Breast epithelium (tissue), 4 donors: Measurements from ENCODE around the gene OAT. TPM values are rescaled to one million over a fixed set of nuclear protein-coding genes. Genes with fewer than 3 reads are reported as not detected.

ENCODE experiments used
- DNase-seq, 2 donors: peaks; one replicate each; pipeline ENCODE4 v3.0.0-alpha.2; 2019; ENCODE audit warnings: low spot score in 2 of 2
- H3K27ac ChIP-seq, 2 donors: fragments of 200-600 bp; sonication (generic) in 1 of 2; one replicate each; pipeline ENCODE4 v1.5.1; 2016 to 2019; ENCODE audit warnings: mild to moderate bottlenecking in 1 of 2
- H3K27me3 ChIP-seq, 2 donors: fragments of 200-600 bp; sonication (generic) in 1 of 2; one replicate each; pipeline versions ENCODE4 v1.5.1 to v1.6.0; 2017 to 2019; ENCODE audit warnings: control low read depth in 1 of 2, mild to moderate bottlenecking in 1 of 2
- H3K36me3 ChIP-seq: fragments of 200-600 bp; one replicate; pipeline ENCODE4 v1.5.1; 2019
- H3K4me1 ChIP-seq, 2 donors: fragments of 200-600 bp; sonication (generic); one replicate each; pipeline ENCODE4 v1.5.1; 2016 to 2019; ENCODE audit warnings: control low read depth in 1 of 2
- H3K4me3 ChIP-seq, 3 donors: fragments of 200-600 bp; sonication (generic); 1 replicate in 2 of 3; 2 replicates in 1 of 3; pipeline ENCODE4 v1.5.1; 2016 to 2019; ENCODE audit warnings: mild to moderate bottlenecking in 3 of 3, moderate library complexity in 2 of 3
- H3K9me3 ChIP-seq, 2 donors: fragments of 200-600 bp; sonication (generic) in 1 of 2; one replicate each; pipeline ENCODE4 v1.5.1; 2016 to 2019; ENCODE audit warnings: control low read depth in 1 of 2
- CTCF ChIP-seq, 3 donors: fragments of 450-650 bp; IDR thresholded peaks; one replicate each; pipeline ENCODE4 v1.5.1; 2016 to 2017; ENCODE audit warnings: antibody characterized with exemption in 3 of 3, mild to moderate bottlenecking in 3 of 3, moderate library complexity in 3 of 3
- POLR2A ChIP-seq: fragments of 450-650 bp; IDR thresholded peaks from one replicate; pipeline ENCODE4 v1.6.1; 2016; ENCODE audit warnings: antibody characterized with exemption, mild to moderate bottlenecking, moderate library complexity
- POLR2AphosphoS5 ChIP-seq, 3 donors: sonication (generic); formaldehyde crosslinking; IDR thresholded peaks; one replicate each; pipeline ENCODE4 v1.6.1; 2017; ENCODE audit warnings: antibody characterized with exemption in 3 of 3
- intact Hi-C: fragments of 100-400 bp; cut with DNase I; formaldehyde crosslinking; loops from one replicate; pipeline ENCODE4 v1.15.1; 2023; ENCODE audit warnings: low total_unique reads
- total RNA-seq, 3 donors: library from RNA; depleted of rRNA; stranded (reverse); fragments of >200 nt; gene quantifications; one replicate each; pipeline ENCODE4 v1.1.0, GENCODE V29; 2016

Gene OAT
- total RNA-seq, 3 donors from 2014 or later: 93.3 to 160 (median 115) TPM

DNA sequence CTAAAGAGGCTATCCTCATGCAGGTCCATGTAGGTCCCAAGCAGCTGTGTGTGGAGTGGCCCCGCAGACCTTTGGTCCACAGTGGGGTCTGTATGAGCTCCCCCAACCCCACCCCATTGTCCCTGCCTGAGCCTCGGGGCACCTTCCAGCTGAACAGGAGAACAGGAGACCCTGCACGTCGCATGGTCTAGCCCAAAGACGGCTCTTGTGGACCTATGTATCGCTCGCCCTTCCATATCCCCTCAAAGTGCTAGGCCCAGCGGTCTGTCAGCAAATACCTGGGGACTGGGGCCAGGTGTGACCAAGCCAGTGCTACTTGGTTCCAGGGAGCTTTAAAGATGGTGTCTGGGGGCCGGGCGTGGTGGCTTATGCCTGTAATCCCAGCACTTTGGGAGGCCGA is 43.0 kb downstream of the OAT start:
- no peaks in the 10 kb centered on the region for H3K36me3 ChIP-seq
- H3K9me3 ChIP-seq: no peaks in the 10 kb centered on the region
- H3K27me3 ChIP-seq: no peaks in the 10 kb centered on the region
- H3K4me1 ChIP-seq: no peaks in the 10 kb centered on the region
- H3K4me3 ChIP-seq: no peak overlapping the region
- TF ChIP-seq CTCF (IDR thresholded peaks at IDR 0.05): no peak
- TF ChIP-seq POLR2A: no peak
- no peak for TF ChIP-seq POLR2AphosphoS5 (IDR thresholded peaks at IDR 0.05)
- no peak for DNase-seq
- no peak overlapping the region for H3K27ac ChIP-seq
- intact Hi-C loops: no loop called here

GRCh38 chr10:124375353-124375614 is 43.4 kb downstream of the OAT start:
- Histone ChIP-seq H3K4me1 (no peaks in the 10 kb centered on the region), H3K27ac (no peak overlapping the region), H3K4me3 (no peak overlapping the region), H3K36me3 (no peaks in the 10 kb centered on the region), H3K9me3 (no peaks in the 10 kb centered on the region), H3K27me3 (no peaks in the 10 kb centered on the region)
- no peak for DNase-seq
- intact Hi-C loops: no loop called here
- TF ChIP-seq POLR2AphosphoS5 (IDR thresholded peaks at IDR 0.05) (no peak), POLR2A (no peak), CTCF (IDR thresholded peaks at IDR 0.05) (no peak)

- intact Hi-C loops: no loop called here
- DNase-seq: no peak
- Histone ChIP-seq H3K4me1 (no peaks in the 10 kb centered on the region), H3K36me3 (no peaks in the 10 kb centered on the region), H3K9me3 (no peaks in the 10 kb centered on the region), H3K27me3 (no peaks in the 10 kb centered on the region), H3K4me3 (no peak overlapping the region), H3K27ac (no peak overlapping the region)
- TF ChIP-seq POLR2AphosphoS5 (IDR thresholded peaks at IDR 0.05) (no peak), POLR2A (no peak), CTCF (IDR thresholded peaks at IDR 0.05) (no peak)
These were observed 44.0 kb downstream of the OAT start for GRCh38 chr10:124374535-124375352.

DNA sequence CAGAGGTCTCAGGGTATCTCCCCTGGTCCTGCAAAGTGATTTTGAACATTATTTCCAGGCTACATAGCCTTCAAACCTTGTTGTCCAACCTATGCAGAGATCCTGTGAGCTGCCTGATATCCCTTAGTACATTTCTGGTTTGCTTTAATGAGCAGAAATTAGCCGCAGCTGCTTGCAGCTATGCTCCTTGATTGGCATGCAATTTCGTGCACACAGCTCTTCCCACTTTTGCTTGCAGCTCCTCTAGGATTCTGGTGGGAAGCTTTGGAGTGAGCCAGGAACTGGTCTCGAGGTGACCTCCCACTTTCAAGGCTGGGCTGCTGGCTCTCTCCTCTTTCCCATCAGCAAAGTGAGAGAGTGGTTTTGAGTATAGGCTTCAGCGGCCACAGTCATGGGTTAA is 45.8 kb downstream of the OAT start:
- no peak for TF ChIP-seq POLR2AphosphoS5 (IDR thresholded peaks at IDR 0.05)
- TF ChIP-seq CTCF (IDR thresholded peaks at IDR 0.05): no peak
- TF ChIP-seq POLR2A: no peak
- Histone ChIP-seq H3K9me3 (no peaks in the 10 kb centered on the region), H3K36me3 (no peaks in the 10 kb centered on the region), H3K27me3 (no peaks in the 10 kb centered on the region), H3K27ac (no peak overlapping the region), H3K4me3 (no peak overlapping the region), H3K4me1 (no peaks in the 10 kb centered on the region)
- no peak for DNase-seq
- intact Hi-C loops: no loop called here

DNA sequence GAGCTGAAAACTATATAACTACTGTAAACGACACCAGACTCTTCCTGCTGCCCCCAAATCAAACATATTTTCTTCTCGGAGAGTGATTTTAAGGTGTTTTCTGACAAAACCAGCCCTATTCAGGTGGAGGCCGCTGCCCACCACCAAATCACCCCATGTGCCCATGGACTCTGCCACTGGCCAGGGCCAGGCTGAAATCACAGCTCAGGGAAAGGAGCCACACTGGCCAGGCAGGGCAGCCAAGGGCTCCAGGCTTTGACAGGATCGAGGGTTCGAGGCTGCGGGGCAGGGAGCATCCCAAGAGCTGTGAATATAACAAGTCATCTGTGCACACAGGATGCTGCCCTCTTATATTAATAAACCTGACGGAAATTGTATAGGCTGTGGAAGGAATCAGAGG is 48.3 kb downstream of the OAT start:
- intact Hi-C loops: no loop called here
- Histone ChIP-seq H3K27me3 (no peaks in the 10 kb centered on the region), H3K27ac (no peak overlapping the region), H3K9me3 (no peaks in the 10 kb centered on the region), H3K4me1 (no peaks in the 10 kb centered on the region), H3K4me3 (no peak overlapping the region), H3K36me3 (no peaks in the 10 kb centered on the region)
- DNase-seq: no peak
- no peak for TF ChIP-seq POLR2AphosphoS5 (IDR thresholded peaks at IDR 0.05)
- TF ChIP-seq CTCF (IDR thresholded peaks at IDR 0.05): no peak
- no peak for TF ChIP-seq POLR2A
